Measurements from ENCODE around the gene KHSRP.
"Not testable (repeated sequence)": the region's sequence is repeated elsewhere in the genome, so short reads cannot be mapped to it uniquely, and the experiment has no call there.

KHSRP gene

DNA sequence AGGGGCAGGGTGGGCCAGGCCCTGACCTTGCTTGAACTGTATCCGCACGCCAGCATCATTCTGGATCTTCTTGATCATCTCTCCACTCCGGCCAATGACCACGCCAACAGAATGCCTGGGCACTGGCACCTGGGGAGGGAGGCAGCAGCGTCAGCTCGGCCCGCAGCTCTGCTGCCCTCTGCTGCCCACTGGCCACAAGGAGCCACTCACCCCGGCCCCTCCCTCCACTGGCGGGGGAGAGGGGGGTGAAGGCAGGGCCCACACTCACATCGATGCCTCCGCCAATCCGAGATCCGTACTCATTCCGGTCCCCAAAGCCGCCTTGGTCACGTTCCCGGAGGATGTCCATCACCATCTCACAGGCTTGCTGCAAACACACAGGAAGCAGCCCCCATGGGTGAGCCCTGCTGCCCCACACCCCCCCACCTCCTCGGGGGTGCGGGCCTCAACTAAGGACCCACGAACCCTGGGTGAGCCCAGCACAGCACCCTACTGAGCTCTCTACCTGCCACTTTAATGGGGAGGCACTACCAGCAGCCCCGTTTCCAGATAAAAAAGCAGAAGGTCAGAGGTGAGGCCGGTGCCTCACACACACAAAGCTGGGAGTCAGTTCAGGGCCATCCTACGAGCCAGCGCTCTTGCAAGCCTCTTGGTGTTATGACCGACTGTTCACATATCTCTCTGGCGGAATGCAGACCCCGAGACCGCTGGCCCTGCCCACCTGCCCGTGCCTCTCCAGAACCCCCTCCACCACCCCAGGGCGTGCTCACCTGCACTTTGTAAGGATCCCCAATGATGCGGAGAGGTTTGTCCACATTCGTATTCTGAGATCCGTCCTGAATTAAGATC, 6.7 kb downstream of the KHSRP start:
- no peak for DNase-seq

DNA sequence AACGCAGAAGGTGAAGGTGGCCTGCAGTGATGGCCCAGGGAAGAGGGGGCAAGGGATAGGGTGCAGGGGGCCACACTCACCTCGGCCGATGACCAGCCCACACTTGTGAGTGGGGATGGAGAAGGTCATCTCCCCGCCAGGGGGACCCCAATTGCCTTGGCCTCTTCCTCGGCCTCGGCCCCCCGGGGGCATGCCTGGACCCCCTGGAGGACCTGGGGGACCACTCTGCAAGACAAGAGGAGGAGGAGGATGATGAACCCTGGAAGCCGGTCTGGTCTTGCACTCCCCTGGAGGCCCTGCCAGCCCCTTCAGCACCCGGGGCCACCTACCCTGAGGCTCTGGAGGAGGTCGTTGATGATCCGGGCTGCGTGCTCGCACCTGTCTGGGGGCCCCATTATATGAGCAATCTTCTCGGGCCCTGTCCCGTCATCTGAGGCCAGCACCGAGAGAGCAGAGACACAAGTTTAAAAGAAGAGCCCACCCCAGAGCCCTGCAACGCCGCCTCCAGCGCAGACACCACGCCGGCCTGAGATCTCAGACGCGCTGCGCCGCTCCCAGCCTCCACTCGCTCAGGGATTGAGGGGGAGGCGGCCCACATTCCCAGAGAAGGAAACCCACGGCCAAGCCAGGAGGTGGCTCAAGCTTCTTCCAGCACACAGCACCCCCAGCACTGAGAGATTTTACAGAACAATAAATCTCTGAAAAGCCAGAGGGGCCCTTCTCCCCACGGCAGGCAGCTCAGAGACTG, 7.8 kb downstream of the KHSRP start:
- no peak for DNase-seq

GRCh38 chr19:6415591-6416190, 8.9 kb downstream of the KHSRP start:
- DNase-seq, result no peak

DNA sequence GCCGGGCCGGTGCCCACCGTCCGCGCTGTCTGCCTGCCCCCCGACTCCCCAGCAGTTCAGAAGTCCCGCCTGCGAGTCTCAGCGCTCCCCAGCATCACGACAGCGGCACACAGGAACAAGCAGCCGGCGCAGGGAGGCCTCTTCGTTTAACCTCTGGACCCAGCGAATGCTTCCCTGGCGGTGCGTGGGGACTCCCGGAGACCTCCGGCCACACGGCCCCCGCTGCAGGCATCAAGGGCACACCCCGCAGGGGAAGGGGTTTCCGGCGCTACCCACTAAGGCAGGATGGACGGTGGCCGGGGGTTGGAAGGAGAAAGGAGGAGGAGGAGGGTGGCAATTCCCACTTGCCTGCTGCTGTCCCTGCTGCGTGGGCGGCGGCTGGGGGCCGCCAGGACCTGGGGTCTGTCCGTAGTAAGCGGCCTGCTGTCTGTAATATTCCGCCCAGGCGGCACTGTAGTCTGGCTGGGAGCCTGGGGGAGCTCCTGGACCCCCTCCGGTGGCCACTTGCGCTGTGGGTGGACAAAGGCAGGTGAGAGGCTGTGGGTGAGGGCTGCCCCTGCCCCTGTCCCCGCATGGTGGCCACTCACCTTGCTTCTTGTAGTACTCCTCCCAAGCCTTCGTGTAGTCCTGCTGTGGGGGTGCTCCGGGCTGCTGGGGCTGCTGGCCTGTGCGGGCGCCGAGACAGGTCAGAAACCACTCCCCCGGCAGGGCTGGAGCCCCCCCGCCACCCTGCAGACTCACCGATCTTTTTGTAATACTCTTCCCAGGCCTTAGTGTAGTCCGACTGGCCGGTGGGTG, 9.6 kb downstream of the KHSRP start:
- no peak for DNase-seq

GRCh38 chr19:6413721-6414643, 10.6 kb downstream of the KHSRP start:
- no peak for DNase-seq

GRCh38 chr19:6413291-6413690, 11.3 kb downstream of the KHSRP start:
- no peak for DNase-seq

- peak; percentile 44 for DNase-seq
Observed at GRCh38 chr19:6412447-6413091, 12.0 kb downstream of the KHSRP start.

GRCh38 chr19:6412061-6412446, 12.6 kb downstream of the KHSRP start:
- DNase-seq, result no peak

- no peak for DNase-seq
Observed at GRCh38 chr19:6409346-6409745, 15.3 kb downstream of the KHSRP start.

- DNase-seq, result no peak
Observed at GRCh38 chr19:6406401-6406800, 18.2 kb downstream of the KHSRP start.

DNA sequence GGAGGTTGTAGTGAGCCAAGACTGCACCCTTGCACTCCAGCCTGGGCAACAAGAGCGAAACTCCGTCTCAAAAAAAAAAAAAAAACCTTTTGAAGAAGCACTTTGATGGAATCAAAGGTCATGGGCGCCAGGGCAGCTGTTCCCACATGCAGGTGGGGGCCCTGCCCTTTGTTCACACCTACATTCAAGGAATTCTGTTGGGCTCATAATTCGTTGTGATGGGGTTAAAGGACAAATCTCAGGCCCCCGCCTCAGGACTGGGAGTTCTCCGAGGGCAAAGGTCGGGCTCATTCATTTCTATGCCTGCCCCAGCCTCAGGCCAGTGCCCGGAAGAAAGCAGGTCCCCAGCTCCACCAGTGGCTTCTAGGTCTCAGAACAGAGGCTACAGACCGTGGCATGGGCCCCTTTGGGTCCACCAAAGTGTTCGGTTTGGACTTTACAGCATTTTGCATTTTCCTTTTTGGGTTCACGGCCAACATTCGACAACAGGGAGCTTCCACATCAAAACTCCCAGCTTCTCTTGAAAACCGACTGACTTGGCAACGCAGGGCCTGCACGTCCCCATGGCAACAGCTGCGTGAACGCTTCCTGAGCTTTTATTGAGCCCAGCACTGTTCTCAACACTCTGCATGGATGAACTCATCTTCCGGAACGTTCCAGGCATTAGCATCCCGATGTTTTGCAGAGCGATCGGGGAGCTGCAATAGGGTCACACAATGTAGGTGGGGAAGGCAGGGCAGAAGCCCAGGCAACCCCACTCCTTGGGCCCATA, 21.6 kb downstream of the KHSRP start:
- DNase-seq, result no peak

- no peak for DNase-seq
Observed at GRCh38 chr19:6402058-6402457, 22.6 kb downstream of the KHSRP start.

GRCh38 chr19:6400062-6400944, 24.3 kb downstream of the KHSRP start:
- DNase-seq, result not testable (repeated sequence)

DNA sequence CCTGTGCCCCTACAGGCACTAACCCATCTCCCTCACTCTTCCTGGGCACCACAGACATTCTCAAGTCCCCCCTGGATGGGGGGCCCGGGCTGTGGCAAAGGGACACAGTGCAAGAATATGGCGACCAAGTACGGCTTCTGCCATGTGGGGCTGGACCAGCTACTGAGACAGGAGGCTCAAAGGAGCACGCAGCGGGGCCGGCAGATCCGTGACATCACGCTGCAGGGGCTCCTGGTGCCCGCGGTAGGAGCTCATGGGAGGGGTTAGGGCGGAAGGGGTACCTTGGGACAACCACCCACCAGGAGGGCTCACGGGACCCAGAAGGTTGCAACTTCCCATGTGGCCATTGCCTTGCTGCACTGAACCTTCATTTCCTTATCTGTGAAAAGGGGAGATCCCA, 28.3 kb downstream of the KHSRP start:
- no peak for DNase-seq

DNA sequence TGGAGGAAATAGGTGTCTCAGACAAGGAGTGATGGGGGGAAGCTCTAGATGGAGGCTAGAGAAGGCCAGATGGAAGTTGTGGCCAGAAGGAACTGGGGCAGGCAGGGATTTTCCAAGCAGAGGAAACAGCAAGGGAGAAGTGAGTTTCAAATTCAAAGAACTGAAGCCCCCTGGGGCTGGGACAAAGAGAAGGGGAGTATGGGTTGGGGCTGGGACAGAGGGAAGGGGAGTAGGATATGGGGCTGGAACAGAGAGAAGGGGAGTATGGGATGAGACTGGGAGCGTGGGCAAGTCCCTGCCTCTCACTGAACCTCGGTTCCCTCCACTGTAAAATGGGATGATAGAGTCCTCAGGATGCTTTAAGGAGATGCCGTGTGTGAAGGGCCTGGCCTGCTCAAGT, 29.8 kb downstream of the KHSRP start:
- no peak for DNase-seq

DNA sequence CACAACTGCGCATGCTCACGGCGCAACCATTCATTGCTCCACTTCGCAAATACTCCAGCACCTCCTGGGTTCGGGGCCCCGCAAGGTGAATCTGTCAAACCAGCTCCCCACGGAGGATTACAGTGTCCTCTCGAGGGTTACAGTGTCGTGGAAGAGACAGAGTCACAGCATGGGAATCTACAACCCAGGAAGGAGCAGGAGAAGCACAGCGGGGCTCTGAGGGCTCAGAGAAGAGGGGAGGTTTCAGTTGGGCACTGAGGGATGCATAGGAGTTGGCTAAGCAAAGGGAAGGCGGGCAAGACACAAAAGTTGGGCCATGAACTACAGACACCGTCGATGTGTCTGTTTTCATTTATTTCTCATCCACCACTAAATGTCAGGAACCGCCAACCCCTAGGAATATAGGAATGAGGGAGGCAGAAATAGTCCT, 30.6 kb downstream of the KHSRP start:
- peak; percentile 65 for DNase-seq

- peak; percentile 92 for DNase-seq
Observed at GRCh38 chr19:6393074-6393982, 31.3 kb downstream of the KHSRP start, which contains the start of gene GTF2F1. Gene GTF2F1, minus strand, starts transcription at chr19:6393164. Its CDS starts 169 bp downstream, at chr19:6392995.

Data from activated gamma-delta T cell treated with Interleukin-2 at 50 U/mL for 16 hours (primary cell).